Brain pericyte (primary cell): ENCODE measurements around the gene CES4A.
"Not testable (repeated sequence)": the region's sequence is repeated elsewhere in the genome, so short reads cannot be mapped to it uniquely, and the experiment has no call there.

Experiments
- DNase-seq: peaks from one replicate; pipeline ENCODE4 v3.0.0-alpha.2; 2012; ENCODE audit warnings: low read depth, low spot score

The CES4A gene

GRCh38 chr16:67019171-67019570 lies 30.8 kb downstream of the CES4A start:
- no peak for DNase-seq

GRCh38 chr16:67021321-67021720 lies 32.9 kb downstream of the CES4A start:
- DNase-seq, result no peak

- DNase-seq, result no peak
Observed at GRCh38 chr16:67022531-67023214, 34.3 kb downstream of the CES4A start.

GRCh38 chr16:67023689-67024088 lies 35.3 kb downstream of the CES4A start:
- no peak for DNase-seq

GRCh38 chr16:67024384-67025209 lies 36.2 kb downstream of the CES4A start:
- no peak for DNase-seq

GRCh38 chr16:67025210-67025550 lies 36.8 kb downstream of the CES4A start:
- DNase-seq, result no peak

GRCh38 chr16:67026570-67026969 lies 38.2 kb downstream of the CES4A start:
- DNase-seq, result no peak

- DNase-seq, result no peak
Observed at GRCh38 chr16:67027046-67027445, 38.7 kb downstream of the CES4A start.

GRCh38 chr16:67028167-67028695 lies 39.8 kb downstream of the CES4A start:
- no peak for DNase-seq

GRCh38 chr16:67028696-67029253 lies 40.4 kb downstream of the CES4A start, which contains the start of gene CBFB:
Gene CBFB, plus strand, starts transcription at chr16:67029149. Its CDS starts 259 bp downstream, at chr16:67029408.
- DNase-seq, result peak; percentile 59

GRCh38 chr16:67029254-67030096 lies 41.1 kb downstream of the CES4A start:
- DNase-seq, result no peak

- no peak for DNase-seq
Observed at GRCh38 chr16:67030221-67030962, 42.0 kb downstream of the CES4A start.

- DNase-seq, result no peak
Observed at GRCh38 chr16:67034487-67034886, 46.1 kb downstream of the CES4A start.

GRCh38 chr16:67035364-67035763 lies 47.0 kb downstream of the CES4A start:
- no peak for DNase-seq

- DNase-seq, result no peak
Observed at GRCh38 chr16:67036323-67036741, 47.9 kb downstream of the CES4A start.

- DNase-seq, result no peak
Observed at GRCh38 chr16:67039260-67040020, 51.1 kb downstream of the CES4A start.

- DNase-seq, result no peak
Observed at GRCh38 chr16:67040166-67040565, 51.8 kb downstream of the CES4A start.

- DNase-seq, result no peak
Observed at GRCh38 chr16:67040906-67041305, 52.5 kb downstream of the CES4A start.

- DNase-seq, result not testable (repeated sequence)
Observed at GRCh38 chr16:67041520-67041919, 53.1 kb downstream of the CES4A start.

GRCh38 chr16:67043420-67043819 lies 55.0 kb downstream of the CES4A start:
- DNase-seq, result no peak
